ENCODE data around the gene APBA2. TPM values are rescaled to one million over a fixed set of nuclear protein-coding genes. Genes with fewer than 3 reads are reported as not detected.

APBA2 gene
- total and polyA plus RNA-seq, 10 of the 15 experiments (the other 5 are each of a cell fraction or from before 2014, with no cell fraction given): 0.06 to 0.26 (median 0.07) TPM; not detected in 7

DNA sequence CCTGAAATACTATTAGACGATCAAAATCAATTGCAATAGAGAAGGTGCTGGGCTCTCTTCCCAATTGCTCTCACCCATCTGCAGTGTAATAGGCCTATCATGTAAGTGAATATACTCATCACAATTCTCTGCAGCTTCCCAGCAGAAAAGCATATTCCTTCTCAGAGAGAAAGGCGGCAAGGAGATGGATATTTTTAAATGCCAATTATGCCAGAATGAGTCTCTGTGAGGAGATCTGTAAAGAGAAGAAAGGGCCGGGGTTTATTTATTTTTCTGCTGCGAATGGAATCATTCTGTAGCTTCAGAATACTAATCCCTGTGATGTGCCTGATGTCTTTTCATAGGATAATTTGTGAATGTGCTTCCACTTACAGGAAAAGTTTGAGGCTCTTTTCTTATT lies 112.0 kb downstream of the APBA2 start:
- WGBS (ENCODE audit: insufficient coverage, insufficient replicate concordance, low lambda C conversion rate, missing lambda C conversion rate): 49% methylated on average over 4 of the region's 4 CpGs
- ChIA-PET POLR2A (no interaction called here), RAD21 (ENCODE audit: unreplicated experiment) (no interaction called here), SMC1A (ENCODE audit: uncharacterized antibody, unreplicated experiment) (interaction anchor here (0.7 kb wide), 1 partner anchor 91 kb away, joined by 3 read pairs; no protein-coding TSS in a partner anchor), CTCF (no interaction called here)
- Histone ChIP-seq H3K79me2 (ENCODE audit: control insufficient read depth, insufficient read depth, low read length) (no peaks in the 10 kb centered on the region), H3K9ac (ENCODE audit: control insufficient read depth, insufficient read depth, low read length) (no peak overlapping the region), H3K4me2 (ENCODE audit: control insufficient read depth, insufficient read depth) (no peak overlapping the region), H4K20me1 (ENCODE audit: control insufficient read depth, insufficient read depth) (no peaks in the 10 kb centered on the region), H3K4me1 (ENCODE audit: control insufficient read depth, insufficient read depth, low read length) (no peaks in the 10 kb centered on the region), H3K9me3 (replicated peaks; ENCODE audit: control insufficient read depth, insufficient read depth, low read length) (no peaks in the 10 kb centered on the region), H2AFZ (ENCODE audit: control insufficient read depth, low read depth, low read length) (no peak overlapping the region), H3K27me3 (replicated peaks in 1 of 2; ENCODE audit: control insufficient read depth in 2 of 2, insufficient read depth in 2 of 2, low read length in 1 of 2) (no peaks in the 10 kb centered on the region; a peak in 2 of 4 replicates), H3K36me3 (ENCODE audit: control insufficient read depth in 2 of 2, insufficient read depth in 2 of 2, low read length in 1 of 2) (no peaks in the 10 kb centered on the region), H3K27ac (ENCODE audit: control insufficient read depth, insufficient read depth) (no peak overlapping the region), H3K4me3 (no peak overlapping the region)
- ATAC-seq: no peak
- intact Hi-C loops (cut with micrococcal nuclease; ENCODE audit: unreplicated experiment) (no loop called here), in situ Hi-C loops (cut with MboI) (no loop called here)
- BruUV-seq (replicated peaks): no TSS peak
- FAIRE-seq: no peak
- no peak for DNase-seq (ENCODE audit: low read depth, low spot score)
- TF ChIP-seq CHD1 (IDR thresholded peaks at IDR 0.05; ENCODE audit: low read depth, low read length) (no peak), CREB1 (IDR thresholded peaks at IDR 0.05; ENCODE audit: low read depth) (no peak)
- TF ChIP-seq, protein P1, sequence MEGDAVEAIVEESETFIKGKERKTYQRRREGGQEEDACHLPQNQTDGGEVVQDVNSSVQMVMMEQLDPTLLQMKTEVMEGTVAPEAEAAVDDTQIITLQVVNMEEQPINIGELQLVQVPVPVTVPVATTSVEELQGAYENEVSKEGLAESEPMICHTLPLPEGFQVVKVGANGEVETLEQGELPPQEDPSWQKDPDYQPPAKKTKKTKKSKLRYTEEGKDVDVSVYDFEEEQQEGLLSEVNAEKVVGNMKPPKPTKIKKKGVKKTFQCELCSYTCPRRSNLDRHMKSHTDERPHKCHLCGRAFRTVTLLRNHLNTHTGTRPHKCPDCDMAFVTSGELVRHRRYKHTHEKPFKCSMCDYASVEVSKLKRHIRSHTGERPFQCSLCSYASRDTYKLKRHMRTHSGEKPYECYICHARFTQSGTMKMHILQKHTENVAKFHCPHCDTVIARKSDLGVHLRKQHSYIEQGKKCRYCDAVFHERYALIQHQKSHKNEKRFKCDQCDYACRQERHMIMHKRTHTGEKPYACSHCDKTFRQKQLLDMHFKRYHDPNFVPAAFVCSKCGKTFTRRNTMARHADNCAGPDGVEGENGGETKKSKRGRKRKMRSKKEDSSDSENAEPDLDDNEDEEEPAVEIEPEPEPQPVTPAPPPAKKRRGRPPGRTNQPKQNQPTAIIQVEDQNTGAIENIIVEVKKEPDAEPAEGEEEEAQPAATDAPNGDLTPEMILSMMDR (IDR thresholded peaks at IDR 0.05 in 2 of 3, conservative IDR thresholded peaks at IDR 0.05 in 1 of 3; ENCODE audit: control insufficient read depth in 2 of 3, extremely low read depth in 1 of 3, insufficient read depth in 1 of 3, low read depth in 3 of 3, low read length in 3 of 3): no peak
- TF ChIP-seq, protein P2, sequence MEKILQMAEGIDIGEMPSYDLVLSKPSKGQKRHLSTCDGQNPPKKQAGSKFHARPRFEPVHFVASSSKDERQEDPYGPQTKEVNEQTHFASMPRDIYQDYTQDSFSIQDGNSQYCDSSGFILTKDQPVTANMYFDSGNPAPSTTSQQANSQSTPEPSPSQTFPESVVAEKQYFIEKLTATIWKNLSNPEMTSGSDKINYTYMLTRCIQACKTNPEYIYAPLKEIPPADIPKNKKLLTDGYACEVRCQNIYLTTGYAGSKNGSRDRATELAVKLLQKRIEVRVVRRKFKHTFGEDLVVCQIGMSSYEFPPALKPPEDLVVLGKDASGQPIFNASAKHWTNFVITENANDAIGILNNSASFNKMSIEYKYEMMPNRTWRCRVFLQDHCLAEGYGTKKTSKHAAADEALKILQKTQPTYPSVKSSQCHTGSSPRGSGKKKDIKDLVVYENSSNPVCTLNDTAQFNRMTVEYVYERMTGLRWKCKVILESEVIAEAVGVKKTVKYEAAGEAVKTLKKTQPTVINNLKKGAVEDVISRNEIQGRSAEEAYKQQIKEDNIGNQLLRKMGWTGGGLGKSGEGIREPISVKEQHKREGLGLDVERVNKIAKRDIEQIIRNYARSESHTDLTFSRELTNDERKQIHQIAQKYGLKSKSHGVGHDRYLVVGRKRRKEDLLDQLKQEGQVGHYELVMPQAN (conservative IDR thresholded peaks at IDR 0.05): no peak
- TF ChIP-seq, protein P3, sequence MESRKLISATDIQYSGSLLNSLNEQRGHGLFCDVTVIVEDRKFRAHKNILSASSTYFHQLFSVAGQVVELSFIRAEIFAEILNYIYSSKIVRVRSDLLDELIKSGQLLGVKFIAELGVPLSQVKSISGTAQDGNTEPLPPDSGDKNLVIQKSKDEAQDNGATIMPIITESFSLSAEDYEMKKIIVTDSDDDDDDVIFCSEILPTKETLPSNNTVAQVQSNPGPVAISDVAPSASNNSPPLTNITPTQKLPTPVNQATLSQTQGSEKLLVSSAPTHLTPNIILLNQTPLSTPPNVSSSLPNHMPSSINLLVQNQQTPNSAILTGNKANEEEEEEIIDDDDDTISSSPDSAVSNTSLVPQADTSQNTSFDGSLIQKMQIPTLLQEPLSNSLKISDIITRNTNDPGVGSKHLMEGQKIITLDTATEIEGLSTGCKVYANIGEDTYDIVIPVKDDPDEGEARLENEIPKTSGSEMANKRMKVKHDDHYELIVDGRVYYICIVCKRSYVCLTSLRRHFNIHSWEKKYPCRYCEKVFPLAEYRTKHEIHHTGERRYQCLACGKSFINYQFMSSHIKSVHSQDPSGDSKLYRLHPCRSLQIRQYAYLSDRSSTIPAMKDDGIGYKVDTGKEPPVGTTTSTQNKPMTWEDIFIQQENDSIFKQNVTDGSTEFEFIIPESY (IDR thresholded peaks at IDR 0.05): no peak
